ENCODE data around the gene AHSG. TPM values are rescaled to one million over a fixed set of nuclear protein-coding genes. Genes with fewer than 3 reads are reported as not detected.
"Not testable (repeated sequence)": the region's sequence is repeated elsewhere in the genome, so short reads cannot be mapped to it uniquely, and the experiment has no call there.

AHSG gene
- total RNA-seq, 1 donor from 2014 or later = not detected

DNA sequence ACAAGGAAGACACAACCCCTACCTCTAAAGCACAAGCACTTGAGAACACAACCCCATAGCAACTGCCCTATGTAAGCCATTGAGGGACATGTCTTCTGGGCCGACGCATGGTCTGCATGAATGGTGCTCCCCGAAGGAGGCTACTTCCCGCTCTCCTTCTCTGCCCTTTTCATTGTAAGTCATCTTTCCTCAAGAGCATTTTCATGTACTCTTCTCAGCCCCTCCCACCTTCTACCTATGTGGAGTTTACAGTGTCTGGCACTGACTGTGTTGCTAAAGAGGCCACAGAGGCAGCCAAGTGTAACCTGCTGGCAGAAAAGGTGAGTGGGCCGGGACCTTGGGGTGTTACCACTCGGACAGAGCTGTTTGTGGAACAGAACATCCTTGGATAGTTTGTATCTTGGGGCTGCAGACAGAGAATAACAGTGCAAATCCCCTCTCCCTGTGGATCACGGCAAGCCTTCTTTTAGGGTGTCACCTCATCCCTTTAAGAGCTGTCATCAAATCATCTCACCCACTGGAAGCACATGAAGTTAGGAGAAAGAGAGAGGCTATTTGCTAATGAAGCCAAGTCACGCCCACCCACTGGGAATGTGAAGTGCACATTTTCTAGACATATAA is 5.6 kb downstream of the AHSG start:
- no peak for DNase-seq

DNA sequence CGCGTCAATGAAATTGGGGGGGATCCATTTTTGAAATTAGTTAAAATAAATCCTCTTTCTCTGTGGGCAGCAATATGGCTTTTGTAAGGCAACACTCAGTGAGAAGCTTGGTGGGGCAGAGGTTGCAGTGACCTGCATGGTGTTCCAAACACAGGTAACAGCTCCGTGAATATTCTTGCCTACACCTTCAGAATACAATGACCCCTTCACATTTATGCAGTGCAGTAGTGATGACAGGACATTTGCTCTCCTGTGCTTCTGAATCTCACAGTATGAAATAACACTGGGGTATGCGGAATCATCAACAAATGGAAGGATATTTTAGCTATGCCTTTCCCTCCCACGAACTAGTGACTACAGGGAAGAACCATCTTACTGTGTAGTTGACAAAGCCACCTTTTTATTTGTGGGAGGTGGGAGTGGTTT is 6.9 kb downstream of the AHSG start:
- no peak for DNase-seq

DNA sequence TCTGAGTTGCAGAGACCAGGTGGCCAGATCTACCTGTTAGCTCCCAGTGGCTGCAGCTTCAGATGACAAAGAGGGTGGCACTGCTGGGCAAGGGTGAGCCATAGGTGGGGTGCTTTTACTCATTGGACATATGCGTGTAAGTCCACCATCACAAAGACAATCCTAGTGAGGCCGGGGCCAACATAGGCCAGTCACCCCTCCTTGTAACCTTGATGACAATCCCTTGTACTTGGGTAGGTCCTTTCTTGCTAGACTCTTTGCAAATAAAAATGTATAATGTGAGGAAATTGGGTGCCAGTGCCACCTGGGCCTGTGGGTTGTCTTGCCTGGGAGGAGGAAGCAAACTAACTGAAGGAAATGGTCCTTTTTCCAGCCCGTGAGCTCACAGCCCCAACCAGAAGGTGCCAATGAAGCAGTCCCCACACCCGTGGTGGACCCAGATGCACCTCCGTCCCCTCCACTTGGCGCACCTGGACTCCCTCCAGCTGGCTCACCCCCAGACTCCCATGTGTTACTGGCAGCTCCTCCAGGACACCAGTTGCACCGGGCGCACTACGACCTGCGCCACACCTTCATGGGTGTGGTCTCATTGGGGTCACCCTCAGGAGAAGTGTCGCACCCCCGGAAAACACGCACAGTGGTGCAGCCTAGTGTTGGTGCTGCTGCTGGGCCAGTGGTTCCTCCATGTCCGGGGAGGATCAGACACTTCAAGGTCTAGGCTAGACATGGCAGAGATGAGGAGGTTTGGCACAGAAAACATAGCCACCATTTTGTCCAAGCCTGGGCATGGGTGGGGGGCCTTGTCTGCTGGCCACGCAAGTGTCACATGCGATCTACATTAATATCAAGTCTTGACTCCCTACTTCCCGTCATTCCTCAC is 7.6 kb downstream of the AHSG start:
- DNase-seq = no peak

DNA sequence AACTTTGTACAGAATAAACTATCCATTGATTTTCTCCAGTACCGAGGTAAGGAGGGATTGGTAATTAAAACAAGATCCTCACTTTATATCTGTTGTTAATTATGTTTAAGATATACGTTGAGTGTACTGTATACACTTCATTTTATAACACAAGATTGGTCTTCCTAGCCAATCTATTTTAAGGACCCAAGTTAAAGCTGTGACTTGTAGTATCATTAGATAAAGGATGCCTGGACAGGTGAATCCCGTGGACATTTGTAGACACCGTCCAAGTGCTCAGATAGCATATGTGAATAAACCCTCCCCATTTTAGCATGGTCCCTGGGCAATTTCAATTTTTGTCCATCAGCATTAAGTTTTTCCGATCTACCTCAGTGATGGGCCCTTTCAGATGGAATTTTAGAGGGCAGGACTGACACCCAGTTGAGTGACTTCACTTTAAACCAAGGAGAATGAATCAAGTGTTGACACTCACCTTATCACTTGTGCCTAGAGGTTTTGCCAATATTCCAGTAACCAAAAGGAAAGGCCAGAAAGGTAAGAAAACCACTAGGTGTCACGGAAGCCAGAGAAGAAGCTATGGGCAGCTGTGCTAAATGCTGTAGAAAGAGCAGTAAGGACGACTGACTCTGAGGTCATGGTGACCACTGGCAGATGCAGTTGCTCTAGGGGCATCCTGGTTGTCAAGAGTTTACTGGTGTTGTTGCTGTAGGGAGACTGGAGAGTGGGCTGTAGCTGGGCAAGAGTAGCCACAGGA is 9.2 kb downstream of the AHSG start:
- DNase-seq = no peak

DNA sequence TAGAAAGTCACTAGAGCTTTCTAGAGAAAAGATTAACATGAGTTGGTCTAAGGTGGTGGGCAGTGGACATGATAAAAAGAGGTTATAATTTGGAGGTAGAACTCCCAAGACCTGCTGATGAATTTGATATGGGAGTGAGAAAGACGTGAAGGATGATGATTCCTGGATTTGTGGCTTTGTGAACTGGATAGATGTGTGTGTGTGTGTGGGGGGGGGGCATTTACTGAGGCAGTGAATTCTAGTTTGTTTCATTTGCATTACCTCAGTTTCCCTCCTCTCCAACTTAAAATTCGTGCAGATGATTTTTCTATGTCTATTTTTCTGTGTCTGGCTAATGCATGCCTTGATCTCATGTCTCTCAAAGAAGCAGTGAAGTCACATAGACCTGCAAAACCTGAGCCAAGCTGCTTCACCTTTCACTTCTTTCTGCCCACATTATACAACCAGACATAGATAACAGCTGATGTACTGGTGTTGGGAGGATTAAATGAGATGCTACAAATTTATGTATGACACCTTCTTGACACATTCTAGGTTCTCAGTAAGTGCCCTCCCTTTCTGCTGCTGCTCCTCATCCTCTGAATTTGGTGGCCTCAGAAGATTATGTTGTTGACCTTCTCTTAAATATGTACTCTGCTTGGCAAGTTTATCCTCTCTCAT is 9.9 kb downstream of the AHSG start:
- DNase-seq = no peak

DNA sequence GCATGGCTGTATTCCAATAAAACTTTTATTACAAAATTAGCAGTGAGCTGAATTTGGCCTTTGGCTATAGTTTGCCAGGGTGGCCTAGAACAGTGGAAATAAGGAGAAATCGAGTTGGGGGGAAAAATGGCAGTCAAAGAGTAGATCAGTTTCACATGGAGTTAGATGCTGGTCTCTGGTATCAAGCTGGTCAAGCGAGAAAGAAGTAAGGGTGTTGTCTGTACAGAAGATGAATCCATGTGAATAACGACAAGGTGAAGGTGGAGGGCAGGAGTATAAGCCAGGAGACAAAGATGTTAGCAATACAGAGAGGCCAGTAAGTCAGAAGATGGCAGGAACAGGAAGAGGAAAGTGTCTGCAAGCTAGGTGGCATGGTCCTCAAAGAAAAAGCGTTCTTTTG is 11.7 kb downstream of the AHSG start:
- no peak for DNase-seq

DNA sequence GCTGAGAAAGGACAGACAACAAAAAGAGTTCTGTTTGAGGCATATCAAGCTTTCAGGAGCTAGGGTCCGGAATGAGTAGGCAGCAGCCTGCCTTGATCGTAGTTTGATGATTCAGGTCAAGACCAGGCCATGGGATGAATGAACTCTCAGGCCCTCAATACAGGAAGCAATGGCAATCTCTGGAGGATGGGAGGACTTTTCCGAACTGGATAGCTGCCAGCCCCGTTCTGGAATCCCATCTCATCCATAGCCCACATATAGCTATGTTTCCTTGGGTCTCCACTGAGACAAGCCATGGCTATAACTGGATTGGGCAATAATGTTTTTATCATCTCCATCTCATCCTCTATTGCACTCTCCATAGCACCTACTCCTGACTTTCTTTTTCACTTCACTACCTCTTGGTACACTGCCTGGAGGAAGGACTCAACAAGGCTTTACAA is 12.8 kb downstream of the AHSG start:
- DNase-seq = no peak

DNA sequence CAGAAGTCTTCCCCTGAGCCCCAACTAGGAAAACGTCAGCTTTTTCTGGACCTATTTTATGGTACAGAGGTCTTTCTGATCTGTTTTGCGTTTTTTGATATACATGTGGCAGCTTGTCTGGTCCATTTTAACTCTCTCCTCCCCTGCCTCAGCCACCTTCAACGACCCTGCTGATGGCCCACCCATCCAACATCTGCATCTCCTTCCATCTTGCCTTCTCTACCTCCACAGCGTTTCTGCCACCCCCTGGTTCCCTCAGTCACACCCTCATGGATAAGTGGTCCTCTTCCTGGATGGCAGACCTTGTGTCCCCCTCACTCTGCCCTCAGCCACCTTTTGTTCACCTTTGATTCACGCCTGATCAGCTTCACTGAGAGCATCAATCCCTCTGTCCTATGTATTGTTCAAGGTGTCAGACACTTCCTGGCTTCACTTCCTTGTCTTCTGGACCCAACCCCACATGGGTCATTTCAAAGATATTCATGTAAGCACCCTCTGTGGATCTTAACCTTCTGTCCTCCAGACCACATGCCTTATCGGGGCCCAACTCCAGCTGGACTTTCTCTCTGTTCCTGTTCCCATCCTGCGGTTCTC is 13.5 kb downstream of the AHSG start:
- DNase-seq = no peak

DNA sequence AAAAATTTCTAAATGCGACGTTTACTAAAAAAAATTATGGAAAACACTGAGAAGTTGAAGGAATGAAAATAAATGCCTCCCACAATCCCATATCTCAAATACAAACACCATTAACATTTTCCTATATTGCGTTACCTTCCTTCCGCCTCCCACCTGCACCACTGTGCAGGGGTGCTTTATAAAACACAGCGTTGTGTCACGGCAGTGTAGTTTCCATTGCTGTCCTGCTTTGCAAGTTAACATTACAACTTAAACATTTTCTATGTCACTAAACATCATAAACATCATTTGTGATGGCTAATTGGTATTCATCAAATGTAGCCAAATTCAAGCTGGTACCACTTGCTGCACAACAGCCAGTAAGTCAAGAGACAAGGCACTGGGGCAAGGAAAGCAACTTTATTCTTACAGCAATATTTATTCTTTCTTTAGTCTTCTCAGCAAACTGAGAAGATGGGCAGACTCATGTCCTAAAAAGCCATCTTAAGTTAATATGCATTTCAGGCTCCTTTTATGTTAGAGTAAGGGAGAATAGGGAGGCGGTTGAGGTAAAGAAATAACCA is 15.1 kb downstream of the AHSG start:
- DNase-seq = no peak

DNA sequence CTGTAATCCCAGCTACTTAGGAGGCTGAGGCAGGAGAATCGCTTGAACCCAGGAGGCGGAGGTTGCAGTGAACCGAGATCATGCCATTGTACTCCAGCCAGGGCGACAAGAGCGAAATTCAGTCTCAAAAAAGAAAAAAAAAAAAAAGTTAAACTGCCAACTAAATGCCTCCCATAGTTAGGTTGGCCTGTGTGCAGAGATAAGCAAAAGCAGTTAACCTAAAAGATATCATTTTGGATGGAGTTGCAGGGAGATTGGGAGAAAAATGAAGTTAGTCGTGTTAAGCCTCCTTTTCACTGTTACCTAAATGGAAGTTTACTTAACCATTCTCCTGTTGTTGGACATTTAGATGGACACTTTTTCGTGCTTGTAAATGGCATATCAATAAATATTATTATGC is 15.9 kb downstream of the AHSG start:
- no peak for DNase-seq

DNA sequence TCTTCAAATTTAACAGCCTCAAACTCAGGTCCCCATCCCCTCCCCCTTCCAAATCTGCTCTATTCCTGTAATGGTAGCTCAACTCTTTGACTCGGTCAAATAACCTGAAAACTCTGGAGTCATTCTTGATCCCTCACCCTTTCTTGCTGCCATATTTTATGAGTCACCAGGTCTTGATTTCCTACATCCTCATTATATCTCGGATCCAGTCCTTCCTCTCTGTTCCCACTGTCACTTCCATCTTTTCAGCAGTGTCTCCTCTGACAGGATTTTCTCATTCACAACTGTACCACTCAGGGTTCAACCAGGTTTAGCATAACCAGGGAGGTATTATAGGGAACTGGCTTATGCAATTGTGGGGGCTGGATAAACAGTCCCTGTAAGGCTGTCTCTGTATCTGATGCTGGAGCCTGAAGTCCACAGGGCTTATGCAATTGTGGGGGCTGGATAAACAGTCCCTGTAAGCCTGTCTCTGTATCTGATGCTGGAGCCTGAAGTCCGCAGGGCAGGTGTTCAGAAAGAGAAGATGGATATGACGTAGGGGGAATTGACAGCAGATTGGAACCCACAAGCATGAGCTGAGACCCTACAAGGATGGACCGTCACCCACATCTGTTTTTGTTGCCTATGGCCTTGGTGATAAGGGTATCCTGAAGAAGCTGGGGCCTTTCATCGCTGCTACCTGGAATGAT is 18.2 kb downstream of the AHSG start:
- DNase-seq = no peak

DNA sequence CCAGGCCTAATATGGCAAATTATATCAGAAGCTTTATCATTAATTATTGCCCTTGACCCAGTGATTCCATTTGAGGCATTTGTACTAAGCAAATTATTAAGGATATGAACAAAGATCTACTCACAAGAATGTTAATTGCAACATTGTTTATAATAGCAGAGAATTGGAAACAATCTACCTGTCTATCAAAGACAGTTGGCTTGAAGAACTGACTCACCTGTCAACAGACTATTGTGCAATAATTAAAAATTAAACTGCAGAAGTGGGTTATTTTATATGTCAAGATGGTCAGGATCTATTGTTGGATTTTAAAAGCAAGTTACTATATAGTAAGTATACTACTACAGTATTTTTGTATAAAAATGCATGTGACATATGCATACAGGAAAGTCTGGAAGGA is 20.6 kb downstream of the AHSG start:
- DNase-seq = no peak

DNA sequence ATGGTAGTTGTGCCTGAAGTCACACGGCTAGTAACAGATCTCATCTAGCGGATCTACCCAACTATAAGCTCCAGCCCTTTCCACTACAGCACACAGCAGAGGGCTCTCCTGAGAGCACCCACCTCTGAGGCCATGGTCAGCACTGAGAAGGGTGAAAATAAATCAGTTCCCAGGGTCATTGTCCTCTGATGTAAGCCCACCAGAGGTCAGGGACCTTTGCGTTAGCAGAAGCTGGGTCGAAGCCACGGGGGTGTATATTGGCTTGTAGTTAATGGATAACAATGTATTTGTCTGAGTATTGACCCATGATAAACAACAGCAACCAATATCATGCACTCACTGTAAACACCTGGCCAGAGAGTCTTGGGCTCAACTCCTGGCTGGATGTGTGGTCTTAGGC is 21.3 kb downstream of the AHSG start:
- not testable (repeated sequence) for DNase-seq

DNA sequence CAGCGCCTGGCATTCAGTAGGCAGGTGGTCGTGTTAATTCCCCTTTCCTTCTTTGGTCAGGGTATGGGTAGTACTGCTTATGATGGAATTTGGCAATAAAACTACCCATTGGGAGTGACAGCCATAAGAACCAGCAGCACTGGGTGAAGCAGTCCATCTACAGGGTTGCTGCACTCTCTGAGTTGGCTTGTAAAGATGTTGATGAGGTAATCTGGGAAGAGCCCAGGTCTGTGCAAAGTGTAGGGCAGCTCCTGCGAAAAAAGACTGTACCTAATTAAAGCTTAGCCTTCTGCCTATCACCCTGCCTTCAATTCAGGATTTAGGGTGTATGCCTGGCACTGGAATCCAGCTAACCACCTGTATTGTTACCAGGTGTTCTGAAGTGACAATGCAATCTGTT is 22.7 kb downstream of the AHSG start:
- no peak for DNase-seq

DNA sequence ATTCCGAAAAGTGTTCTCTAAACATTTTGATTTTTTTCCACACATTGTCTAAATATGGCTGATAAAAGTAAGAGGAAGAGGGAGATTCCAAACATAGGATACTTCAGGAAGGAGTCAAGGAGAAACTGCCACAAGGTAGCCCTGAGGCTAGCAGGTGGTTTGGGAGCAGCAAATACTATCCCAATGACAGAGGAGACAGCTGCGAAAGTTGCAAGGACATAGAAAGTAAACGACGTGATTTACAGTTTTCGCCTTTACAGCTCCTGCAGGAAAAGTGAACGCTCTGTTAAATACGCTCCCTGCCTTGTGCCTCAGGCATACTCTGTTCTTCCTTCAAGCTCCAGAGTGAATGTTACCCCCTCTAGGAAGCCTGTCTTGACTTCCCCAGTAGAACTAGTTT is 23.7 kb downstream of the AHSG start:
- DNase-seq = no peak

DNA sequence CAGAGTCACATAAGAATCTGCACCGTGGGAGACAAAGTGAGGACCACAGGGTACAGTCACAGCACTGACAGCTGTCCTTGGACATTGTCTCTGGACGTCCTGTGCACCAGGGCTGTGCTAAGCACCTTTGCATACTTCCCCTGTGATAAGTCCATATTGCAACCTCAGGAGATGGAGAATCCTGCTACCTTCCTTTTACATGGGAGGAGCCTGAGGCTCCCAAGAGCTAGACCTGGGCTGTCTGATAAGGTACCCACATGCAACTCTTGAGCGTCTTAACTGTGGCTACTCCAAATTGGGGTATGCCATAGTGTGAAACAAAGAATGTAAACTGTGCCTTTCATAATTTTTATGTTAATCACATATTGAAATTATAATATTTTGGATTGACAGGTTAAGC is 24.8 kb downstream of the AHSG start:
- no peak for DNase-seq

DNA sequence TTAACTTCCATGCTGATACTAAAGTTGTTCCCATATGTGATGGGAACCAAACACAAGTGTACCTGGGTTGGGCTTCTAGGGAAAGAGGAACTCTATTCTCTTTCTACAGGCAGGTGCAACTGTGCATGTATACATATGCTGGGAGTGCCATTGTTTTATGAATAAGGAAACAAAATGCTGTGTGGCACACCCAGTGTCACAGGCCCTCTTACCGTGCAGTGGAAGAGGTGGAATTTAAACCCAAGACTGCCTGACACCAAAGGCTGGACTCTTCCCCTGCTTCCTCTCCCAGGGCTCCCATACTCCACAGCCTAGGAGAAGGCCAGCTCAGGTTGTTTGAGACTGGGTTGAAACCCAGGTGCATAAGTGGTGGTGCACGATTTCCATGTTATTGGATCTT is 25.4 kb downstream of the AHSG start:
- DNase-seq = no peak

DNA sequence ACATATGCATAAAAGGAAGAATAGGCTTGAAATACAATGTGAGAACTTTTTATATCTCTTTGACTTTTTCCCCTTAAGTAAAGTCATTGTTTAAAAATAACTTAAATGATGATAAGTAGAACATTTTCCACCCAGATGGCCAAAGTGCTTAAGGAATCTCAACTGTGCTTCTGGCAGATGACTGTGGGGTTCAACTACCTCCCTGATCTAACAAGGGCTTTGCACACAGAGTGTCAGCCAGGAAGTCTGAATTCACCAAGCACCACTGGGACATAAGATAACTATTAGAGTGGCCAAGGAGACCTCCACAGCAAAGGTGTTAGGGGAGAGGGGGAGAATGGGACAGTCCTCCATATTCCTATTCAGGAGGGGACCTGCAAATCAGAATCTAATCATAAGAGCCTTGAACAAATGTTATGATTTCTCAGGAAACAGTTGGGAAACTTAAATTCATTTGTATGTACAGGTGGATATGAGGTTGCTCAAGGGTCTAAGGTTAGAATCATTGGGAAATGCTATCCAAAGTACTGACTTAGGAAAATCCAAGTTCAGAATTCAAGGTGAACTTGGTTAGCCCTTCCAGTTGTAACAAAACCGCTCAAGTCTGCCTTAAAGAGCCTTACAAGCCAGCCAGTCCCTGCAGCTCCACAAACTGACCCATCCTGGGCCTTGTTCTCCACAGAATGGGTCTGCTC is 27.1 kb downstream of the AHSG start, which contains the start of gene FETUB:
Gene FETUB (plus strand): TSS at position 622 of the 695 bp plus-strand sequence. CDS start 62 bp downstream, at position 684.
- DNase-seq = no peak

DNA sequence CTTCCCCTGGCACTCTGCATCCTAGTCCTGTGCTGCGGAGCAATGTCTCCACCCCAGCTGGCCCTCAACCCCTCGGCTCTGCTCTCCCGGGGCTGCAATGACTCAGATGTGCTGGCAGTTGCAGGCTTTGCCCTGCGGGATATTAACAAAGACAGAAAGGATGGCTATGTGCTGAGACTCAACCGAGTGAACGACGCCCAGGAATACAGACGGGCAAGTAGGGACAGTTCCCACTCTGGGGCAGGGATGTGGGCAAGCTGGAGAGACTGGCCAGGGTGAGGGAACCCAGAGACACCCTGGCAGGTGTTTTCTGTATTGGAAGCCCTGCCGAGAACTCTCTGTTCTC is 27.6 kb downstream of the AHSG start:
- no peak for DNase-seq

DNA sequence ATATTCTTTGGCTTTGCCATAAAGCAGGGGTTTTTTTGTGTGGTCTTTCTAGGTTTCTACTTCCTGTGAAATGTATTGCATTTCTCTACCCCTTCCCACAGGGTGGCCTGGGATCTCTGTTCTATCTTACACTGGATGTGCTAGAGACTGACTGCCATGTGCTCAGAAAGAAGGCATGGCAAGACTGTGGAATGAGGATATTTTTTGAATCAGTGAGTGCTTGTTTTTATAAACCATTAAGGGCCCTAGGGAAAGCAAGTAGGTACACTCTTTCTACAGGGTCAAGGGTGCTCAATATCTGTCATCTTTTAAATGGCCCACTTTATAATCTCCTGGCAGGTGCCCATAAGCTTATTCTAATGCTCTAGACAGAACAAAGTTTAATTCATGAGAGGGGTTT is 28.1 kb downstream of the AHSG start:
- DNase-seq = no peak

DNA sequence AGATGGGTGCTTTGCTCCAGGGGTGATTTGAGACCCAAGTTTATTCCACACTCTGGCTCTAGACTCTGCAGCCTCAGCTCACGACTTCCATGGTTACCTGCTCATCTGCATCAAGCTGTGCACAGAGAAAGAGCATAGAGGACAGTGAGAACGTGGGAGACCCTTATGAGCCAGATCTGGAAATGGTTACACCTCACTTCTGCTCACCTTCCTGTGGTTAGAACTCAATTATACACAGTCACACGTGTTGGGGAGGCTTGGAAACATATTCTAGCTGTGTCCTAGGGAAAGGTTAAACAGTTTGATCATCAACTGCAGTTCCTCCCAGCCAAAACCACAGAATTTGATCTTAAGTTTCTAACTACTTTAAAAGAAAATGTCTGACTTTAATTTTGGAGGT is 29.2 kb downstream of the AHSG start:
- DNase-seq = no peak
